GM21367 (cell line): ENCODE data around the gene CMC1.

Experiments used
- ATAC-seq: cut with Tn5 transposase; IDR thresholded peaks from one replicate; pipeline ENCODE4 v1.9.1; 2021; ENCODE audit not compliant: unreplicated experiment

Gene CMC1

DNA sequence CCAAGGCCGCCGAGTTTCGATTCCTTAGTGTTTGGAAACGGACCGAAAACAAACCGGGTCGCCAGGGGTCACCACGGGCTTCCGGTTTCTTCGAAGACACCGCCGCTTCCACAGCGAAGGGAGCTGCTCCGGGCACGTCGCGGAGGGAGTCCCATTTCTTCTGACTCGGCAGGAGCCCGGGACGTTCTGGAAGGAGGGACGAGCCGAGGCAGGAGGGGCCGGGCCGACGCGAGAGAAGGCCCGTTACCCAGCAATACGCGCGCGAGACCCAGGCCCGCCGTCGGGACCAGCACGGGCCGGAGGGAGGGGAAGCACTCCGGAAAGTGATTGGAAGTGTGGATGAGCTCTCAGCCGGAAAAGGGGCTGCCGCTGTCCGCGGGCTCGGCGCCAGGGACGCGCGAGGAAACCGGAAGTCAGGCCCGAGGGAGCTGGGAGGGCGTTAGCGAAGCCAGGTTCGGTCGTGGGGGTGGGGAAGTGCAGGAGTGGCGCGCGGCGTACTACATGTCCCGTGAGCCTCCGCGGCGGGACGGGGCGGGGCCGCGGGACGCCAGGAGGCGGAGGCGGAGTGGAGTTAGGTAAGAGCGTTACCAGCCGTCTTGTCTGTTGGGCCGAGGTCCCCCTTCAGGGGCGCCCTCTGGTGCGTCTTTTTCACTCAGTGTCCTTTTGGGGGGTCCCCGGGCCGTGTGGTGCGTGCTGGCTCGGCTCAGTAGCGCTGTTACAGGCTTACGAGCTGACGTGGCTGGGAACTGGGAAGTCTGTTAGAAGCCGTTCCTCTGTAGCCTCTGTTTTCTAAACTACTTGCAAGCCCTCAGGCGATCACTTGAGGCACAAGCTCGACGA, 107.4 kb downstream of the CMC1 start, which contains the start of the genes AZI2 and ZCWPW2:
TSS of gene AZI2 (minus strand) at position 196 of the 840 bp plus-strand sequence. CDS start 8,207 bp downstream, outside the sequence.
TSS of gene ZCWPW2 (plus strand) at position 93 of the 840 bp plus-strand sequence. CDS start 64,348 bp downstream, outside the sequence.
- peak; percentile 88 for ATAC-seq

DNA sequence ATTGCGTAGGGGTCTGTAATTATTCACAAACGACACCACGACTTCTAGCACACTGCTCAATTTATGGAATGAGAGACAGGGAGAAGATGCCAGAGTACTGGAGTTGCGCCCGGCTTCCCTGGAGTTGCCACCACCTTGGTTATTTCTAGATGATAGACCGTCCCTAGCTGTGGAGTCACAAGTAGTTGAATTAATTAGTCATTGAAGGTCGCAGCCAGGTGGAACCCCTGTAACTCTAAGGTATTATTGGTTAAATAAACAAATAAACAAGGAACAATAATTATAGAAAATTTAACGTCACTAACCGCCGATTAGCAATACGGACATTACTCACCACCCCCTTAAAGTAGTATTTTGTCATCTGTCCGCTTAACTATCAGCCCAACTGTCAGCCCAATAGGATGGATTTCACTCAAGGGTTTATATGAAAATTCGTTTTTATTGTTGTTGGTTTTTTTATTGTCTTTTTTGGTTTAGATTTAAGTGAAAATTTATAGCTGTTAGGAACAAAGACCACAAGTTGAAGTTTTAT, 108.1 kb downstream of the CMC1 start:
- no peak for ATAC-seq
